RWPE2 (cell line): Measurements from ENCODE around the gene RXRA.
A peak's percentile ranks its signal among the peaks of the same experiment; 100 is the strongest.

Experiments
- ATAC-seq: fragments of 200-7000 bp; cut with Tn5 transposase; 3 replicates; pipeline ENCODE4 v1.9.1; 2021; ENCODE audit warnings: low read depth
- DNase-seq: peaks from one replicate; pipeline ENCODE4 v3.0.0-alpha.2; 2020; ENCODE audit warnings: low spot score
- H3K27ac ChIP-seq: fragments of 450-650 bp; 2 replicates; pipeline ENCODE4 v1.5.1; 2017; ENCODE audit warnings: mild to moderate bottlenecking; ENCODE audit not compliant: poor library complexity, severe bottlenecking
- H3K27me3 ChIP-seq: fragments of 250-450 bp; sonication (Bioruptor Pico); 2 replicates; pipeline ENCODE4 v1.5.1; 2021; ENCODE audit warnings: mild to moderate bottlenecking, moderate library complexity; ENCODE audit not compliant: insufficient read depth, poor library complexity, severe bottlenecking
- H3K36me3 ChIP-seq: fragments of 250-450 bp; sonication (Bioruptor Pico); 2 replicates; pipeline ENCODE4 v1.5.1; 2020; ENCODE audit warnings: low read depth, mild to moderate bottlenecking, moderate library complexity
- H3K4me1 ChIP-seq: fragments of 250-450 bp; sonication (Bioruptor Pico); 2 replicates; pipeline ENCODE4 v1.5.1; 2021; ENCODE audit warnings: mild to moderate bottlenecking, moderate library complexity; ENCODE audit not compliant: insufficient read depth, poor library complexity, severe bottlenecking
- H3K4me3 ChIP-seq: fragments of 250-450 bp; sonication (Bioruptor Pico); 2 replicates; pipeline ENCODE4 v1.5.1; 2021; ENCODE audit warnings: mild to moderate bottlenecking, moderate library complexity; ENCODE audit not compliant: severe bottlenecking
- H3K9me3 ChIP-seq: fragments of 250-450 bp; sonication (Bioruptor Pico); 2 replicates; pipeline ENCODE4 v1.5.1; 2021; ENCODE audit warnings: mild to moderate bottlenecking, moderate library complexity; ENCODE audit not compliant: severe bottlenecking
- TF ChIP-seq, protein P1 (sequence below): fragments of 450-650 bp; IDR thresholded peaks from one replicate; pipeline ENCODE4 v1.5.1; 2017; ENCODE audit warnings: mild to moderate bottlenecking, moderate library complexity; ENCODE audit not compliant: poor library complexity, severe bottlenecking

Gene RXRA

DNA sequence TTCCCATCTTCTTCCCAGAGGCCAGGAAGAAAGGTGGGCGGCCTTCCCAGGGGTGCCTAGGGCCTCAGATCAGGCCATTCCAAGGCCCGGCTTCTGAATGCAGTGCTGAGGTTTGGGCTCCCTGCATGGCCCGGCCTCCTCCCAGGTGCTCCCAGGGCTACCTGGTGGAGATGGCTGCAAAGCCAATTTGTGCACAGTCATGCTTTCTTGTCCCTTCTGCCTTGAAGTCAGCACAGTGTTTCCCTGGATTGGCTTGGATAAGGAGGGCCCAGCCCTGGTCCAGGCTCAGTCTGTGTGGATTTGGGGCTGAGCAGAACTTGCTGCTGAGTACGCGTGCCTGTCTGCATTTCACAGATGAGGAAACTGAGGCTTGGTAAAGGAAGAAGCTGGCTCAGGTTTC is 72.5 kb downstream of the RXRA start:
- TF ChIP-seq, protein P1, sequence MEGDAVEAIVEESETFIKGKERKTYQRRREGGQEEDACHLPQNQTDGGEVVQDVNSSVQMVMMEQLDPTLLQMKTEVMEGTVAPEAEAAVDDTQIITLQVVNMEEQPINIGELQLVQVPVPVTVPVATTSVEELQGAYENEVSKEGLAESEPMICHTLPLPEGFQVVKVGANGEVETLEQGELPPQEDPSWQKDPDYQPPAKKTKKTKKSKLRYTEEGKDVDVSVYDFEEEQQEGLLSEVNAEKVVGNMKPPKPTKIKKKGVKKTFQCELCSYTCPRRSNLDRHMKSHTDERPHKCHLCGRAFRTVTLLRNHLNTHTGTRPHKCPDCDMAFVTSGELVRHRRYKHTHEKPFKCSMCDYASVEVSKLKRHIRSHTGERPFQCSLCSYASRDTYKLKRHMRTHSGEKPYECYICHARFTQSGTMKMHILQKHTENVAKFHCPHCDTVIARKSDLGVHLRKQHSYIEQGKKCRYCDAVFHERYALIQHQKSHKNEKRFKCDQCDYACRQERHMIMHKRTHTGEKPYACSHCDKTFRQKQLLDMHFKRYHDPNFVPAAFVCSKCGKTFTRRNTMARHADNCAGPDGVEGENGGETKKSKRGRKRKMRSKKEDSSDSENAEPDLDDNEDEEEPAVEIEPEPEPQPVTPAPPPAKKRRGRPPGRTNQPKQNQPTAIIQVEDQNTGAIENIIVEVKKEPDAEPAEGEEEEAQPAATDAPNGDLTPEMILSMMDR: no peak
- H3K9me3 ChIP-seq: no peaks in the 10 kb centered on the region
- no peak overlapping the region for H3K4me3 ChIP-seq
- no peak for ATAC-seq
- 0 out of 2 replicates have a peak, but pooled peaks cover 4% of the 10 kb centered on the region for H3K36me3 ChIP-seq
- H3K4me1 ChIP-seq: no peaks in the 10 kb centered on the region
- no peaks in the 10 kb centered on the region for H3K27me3 ChIP-seq
- DNase-seq: no peak
- no peak overlapping the region for H3K27ac ChIP-seq

DNA sequence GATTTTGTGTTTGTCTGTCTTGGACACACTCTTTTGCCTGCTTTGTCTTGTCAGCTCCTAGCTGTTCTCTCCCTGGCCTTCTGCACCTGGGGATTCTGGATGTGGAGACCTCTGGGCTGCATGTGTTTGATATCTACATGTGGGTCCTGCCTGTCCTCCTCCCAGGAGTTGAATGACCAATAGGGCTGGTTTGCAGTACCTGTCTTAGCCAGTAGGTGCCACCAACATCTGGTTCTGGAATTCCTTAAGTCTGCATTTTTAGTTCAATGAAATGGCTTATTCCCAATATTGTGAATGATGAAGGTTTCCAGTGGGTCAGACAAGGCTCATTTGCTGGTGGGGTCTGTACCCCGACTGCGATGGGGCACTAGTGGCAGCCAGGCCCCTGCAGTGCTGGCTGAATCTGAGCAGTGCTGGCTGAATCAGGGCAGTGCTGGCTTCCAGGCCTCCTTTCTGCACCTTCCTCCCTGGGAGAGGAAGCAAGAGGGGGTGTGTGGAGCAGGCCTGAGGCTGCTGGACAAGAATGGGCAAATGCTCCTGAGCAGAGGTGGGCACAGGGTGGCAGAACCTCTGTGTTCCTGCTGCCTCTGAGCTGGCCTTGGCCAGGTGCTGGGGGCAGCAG is 73.3 kb downstream of the RXRA start:
- ATAC-seq: no peak
- Histone ChIP-seq H3K9me3 (no peaks in the 10 kb centered on the region), H3K27ac (no peak overlapping the region), H3K27me3 (no peaks in the 10 kb centered on the region), H3K36me3 (0 out of 2 replicates have a peak, but pooled peaks cover 4% of the 10 kb centered on the region), H3K4me1 (no peaks in the 10 kb centered on the region), H3K4me3 (no peak overlapping the region)
- DNase-seq: no peak
- TF ChIP-seq, protein P1: peak; percentile 56

DNA sequence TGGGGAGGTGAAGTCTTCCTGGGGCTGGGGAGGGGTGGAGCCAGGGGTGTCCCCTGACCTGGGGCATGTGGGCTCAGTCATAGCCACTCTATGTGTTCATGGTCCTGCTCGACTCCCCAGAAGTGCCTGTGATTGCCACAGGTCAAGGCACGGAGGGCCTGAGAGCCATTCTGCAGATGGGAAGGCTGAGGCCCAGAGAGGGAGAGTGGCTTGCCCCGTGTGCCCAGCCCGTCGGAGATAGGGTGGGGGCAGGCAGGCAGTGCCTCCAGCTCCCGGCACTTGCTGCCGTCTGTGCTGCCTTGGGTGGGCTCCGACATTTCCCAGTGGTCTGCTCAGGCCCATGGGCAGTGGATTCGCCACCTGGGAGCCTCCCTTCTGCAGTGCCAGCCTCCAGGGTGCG is 74.0 kb downstream of the RXRA start:
- ATAC-seq (no peak), DNase-seq (no peak)
- Histone ChIP-seq H3K36me3 (0 out of 2 replicates have a peak, but pooled peaks cover 4% of the 10 kb centered on the region), H3K4me3 (no peak overlapping the region), H3K27me3 (no peaks in the 10 kb centered on the region), H3K4me1 (no peaks in the 10 kb centered on the region), H3K27ac (no peak overlapping the region), H3K9me3 (no peaks in the 10 kb centered on the region)
- TF ChIP-seq, protein P1: no peak

DNA sequence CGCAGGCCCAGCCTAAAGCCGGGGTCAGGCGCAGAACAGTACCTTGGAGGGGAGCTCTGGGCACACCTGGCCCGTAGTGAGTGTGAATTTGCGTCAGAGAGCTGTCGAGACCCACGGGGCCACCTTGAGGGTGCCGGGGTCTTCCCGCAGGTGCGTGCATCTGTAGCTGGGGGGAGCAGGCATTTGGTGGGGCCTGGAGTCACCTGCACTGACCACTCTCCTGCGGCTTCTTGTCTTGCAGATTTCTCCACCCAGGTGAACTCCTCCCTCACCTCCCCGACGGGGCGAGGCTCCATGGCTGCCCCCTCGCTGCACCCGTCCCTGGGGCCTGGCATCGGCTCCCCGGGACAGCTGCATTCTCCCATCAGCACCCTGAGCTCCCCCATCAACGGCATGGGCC is 75.1 kb downstream of the RXRA start:
- no peaks in the 10 kb centered on the region for H3K9me3 ChIP-seq
- TF ChIP-seq, protein P1: no peak
- 0 out of 2 replicates have a peak, but pooled peaks cover 4% of the 10 kb centered on the region for H3K36me3 ChIP-seq
- H3K4me1 ChIP-seq: peaks cover under 1% of the 10 kb centered on the region
- H3K4me3 ChIP-seq: no peak overlapping the region
- DNase-seq (no peak), ATAC-seq (no peak)
- no peaks in the 10 kb centered on the region for H3K27me3 ChIP-seq
- H3K27ac ChIP-seq: no peak overlapping the region

DNA sequence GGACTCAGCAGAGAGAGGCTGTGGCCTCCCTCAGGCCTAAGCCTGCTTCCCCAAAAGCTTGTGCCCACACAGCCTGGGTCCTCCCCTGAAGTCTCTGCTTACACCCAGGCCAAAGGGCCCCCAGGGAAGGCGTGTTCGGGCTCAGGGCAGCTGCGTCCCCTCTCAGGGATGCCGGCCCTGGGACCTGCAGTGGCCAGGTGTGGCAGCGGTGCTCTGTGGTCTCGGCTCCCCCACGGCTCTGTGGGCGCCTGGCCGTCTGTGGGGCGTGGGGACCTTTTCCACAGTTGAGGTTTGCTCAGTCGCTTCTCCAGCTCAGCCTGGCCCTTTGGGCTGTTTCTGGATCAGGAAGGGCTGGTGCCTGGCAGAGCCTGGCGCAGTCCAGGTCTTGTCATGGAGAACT is 75.9 kb downstream of the RXRA start:
- TF ChIP-seq, protein P1: no peak
- DNase-seq: no peak
- no peaks in the 10 kb centered on the region for H3K27me3 ChIP-seq
- H3K27ac ChIP-seq: no peak overlapping the region
- no peak overlapping the region for H3K4me3 ChIP-seq
- H3K9me3 ChIP-seq: no peaks in the 10 kb centered on the region
- peaks cover 9% of the 10 kb centered on the region for H3K4me1 ChIP-seq
- ATAC-seq: no peak
- 0 out of 2 replicates have a peak, but pooled peaks cover 4% of the 10 kb centered on the region for H3K36me3 ChIP-seq
